Measurements from ENCODE around the gene PRR15L.
A peak's percentile ranks its signal among the peaks of the same experiment; 100 is the strongest.
"Not testable (repeated sequence)": the region's sequence is repeated elsewhere in the genome, so short reads cannot be mapped to it uniquely, and the experiment has no call there.

Gene PRR15L

DNA sequence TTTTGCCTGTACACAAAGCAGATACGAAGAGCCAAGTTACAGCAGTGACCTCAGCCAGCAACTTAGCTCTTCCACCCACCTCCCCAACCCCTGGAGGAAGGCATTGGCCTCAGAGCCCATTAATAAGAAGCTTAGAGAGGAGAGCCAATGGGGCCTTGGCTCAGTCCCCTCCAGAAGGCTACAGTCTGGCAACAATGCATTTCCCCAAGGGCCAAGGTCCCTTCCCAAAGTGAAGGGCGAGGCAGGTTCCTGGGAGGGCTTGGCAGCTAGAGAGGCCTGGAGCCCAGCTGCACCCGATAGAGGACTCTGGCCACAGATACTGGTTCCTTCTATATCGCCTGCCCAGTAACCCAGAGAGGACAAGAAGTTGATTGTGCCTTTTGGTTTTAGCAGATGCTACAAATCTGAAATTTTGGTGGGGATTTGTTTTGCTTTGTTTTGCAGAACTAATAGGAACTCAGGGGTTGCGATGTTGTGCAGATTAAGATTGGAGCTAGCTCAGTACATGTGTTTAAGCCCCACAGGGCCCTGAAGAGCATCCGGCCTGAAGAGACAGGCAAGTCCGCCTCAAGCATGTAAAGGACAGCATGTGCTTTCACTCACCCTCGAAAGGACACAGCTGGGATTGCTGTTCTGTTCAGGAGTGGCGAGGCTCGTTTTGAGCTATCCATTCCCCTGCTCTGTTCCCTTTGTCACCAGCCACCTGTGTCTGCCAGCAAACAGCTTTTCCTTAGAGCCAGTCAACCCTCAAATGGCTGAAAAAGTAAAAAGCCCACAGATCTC, 28.3 kb downstream of the PRR15L start:
- no peak for DNase-seq

DNA sequence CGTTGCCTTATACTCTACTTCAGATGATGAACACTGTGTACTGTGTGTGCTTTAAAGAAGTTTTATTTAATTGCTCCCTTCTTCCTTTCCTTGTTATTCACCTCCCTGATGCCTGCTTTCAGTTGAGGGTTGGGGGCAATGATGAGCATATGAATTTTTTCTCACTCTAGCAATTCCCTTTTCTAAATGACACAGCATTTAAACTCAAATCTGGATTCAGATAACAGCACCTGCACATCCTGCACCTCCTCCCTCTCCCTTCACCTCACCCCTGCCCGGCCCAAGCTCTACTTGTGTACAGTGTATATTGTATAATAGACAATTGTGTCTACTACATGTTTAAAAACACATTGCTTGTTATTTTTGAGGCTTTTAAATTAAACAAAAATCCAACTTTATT, 29.3 kb downstream of the PRR15L start:
- DNase-seq: no peak

DNA sequence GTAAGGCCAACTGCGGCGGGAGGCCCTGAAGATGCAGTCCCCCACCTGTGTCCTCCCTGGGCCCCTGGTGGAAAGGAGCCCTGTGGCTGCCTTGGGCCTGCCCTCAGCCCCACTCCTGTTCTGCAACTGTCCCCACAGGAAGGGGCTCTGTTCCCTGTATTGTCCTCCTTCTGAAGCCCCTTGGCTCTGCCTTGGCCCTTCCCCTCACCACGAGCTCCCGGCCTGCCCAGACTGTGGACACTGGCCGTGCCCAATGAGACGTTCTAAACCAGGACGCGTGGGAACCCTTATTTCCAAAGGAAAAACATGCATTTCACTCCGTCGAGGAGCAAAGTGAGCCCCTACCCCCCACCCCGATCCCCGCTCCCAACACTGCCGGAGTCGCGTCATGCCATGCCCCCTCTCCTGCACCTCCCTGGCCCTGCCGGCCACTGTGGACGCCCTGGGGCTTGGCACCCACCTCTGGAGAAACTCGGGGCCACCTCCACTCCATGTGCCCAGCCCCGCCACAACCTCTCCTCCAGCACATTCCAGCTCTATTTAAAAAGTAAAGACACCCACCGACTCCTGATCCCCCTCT, 29.8 kb downstream of the PRR15L start:
- DNase-seq: no peak

DNA sequence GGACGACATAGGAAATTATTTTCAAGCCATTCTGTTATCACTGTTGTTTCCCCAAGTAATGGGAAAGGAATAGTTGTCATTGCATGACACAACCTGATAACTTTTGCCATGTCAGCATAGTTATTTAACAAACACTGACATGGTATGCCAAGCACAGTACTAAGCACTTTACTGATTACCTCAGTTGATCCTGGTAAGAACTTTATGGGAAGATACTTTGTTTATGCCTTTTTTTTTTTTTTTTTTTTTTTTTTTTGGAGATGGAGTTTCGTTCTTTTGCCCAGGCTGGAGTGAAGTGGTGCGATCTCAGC, 32.0 kb downstream of the PRR15L start:
- no peak for DNase-seq

DNA sequence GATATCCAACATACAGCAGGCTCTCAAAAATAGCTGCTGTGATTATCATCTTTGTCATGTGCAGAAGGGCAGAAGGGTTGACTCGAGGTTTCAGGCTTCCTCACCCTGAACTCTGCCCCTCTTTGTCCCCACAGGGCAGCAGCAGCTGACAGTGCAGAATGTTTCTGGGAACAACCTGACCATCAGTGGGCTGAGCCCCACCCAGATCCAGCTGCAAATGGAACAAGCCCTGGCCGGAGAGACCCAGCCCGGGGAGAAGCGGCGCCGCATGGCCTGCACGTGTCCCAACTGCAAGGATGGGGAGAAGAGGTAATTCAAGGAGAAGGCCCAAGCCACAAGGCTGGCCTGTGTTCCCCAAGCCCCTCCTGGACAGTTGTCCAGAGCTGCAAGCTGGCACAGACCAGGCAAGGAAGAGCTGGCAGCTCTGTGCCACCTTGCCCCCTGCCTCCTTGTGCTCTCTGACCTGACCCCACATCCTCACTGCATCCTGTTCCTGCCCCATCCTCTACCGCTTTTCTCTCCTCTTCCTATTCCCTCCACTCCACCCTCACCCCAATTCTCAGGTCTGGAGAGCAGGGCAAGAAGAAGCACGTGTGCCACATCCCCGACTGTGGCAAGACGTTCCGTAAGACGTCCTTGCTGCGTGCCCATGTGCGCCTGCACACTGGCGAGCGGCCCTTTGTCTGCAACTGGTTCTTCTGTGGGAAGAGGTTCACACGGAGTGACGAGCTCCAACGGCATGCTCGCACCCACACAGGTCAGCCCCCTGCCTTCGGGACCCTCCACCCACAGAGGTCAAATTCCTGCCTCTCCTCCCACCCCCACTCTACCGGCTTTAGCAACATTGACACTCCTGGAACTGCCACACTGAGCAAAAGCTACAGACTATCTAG, 32.7 kb downstream of the PRR15L start:
- no peak for DNase-seq

DNA sequence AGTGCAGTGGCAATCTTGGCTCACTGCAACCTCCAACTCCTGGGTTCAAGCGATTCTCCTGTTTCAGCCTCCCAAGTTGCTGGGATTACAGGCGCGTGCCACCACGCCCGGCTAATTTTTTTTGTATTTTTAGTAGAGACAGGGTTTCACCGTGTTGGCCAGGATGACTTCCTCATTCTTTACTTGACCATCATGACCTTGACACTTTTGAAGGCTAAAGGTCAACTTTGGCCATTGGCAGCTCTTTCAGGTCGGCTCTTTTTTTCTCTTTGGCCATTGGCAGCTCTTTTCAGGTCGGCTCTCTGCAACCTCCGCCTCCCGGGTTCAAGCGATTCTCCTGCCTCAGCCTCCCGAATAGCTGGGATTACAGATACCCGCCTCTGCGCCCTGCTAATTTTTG, 37.8 kb downstream of the PRR15L start:
- not testable (repeated sequence) for DNase-seq

DNA sequence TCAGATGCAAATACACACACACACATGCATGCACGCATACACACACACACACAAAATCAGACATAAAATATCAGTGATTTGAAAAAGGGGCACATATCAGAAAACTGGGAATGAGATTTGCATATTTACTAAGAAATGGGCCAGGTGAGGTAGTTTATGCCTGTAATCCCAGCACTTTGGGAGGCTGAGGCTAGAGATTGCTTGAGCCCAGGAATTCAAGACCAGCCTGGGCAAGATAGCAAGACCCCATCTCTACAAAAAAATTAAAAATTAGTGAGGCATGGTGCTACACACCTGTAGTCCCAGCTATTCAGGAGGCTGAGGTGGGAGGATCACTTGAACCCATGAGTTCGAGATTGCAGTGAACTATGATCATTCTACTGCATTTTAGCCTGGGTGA, 38.7 kb downstream of the PRR15L start:
- no peak for DNase-seq

DNA sequence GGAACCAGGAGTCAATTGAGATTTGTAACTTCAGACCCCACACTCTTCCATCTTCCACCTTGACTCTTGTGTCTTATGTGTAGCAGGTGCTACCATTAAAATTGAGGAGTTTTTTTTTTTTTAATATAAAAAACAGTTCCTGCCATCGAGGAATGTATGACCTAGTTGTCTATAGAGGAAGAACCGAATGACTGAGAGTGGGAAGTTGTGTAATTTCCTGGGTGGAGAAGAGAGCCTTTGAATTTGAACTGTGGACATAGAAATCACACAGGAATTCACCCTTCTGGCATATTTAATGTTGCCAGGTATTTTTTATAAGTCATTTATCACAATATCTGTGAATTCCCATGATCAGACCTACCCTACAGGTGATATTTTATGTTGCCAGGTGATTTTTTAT, 39.7 kb downstream of the PRR15L start:
- DNase-seq: no peak

DNA sequence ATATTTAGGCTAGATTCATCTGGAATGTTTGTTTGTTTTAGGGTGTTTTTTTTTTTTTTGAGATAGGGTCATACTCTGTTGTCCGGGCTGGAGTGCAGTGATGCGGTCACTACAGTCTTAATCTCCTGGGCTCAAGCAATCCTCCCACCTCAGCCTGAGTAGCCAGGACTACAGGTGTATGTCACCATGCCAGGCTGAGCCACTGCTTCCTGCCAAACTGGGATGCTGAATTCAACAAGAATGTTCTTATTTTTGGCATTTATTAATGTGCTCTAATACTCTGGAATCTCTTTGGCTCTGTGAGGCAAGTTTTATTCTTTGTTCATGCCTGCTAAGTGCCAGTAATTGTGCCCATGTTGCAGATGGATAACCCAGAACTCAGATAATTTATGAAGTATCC, 40.1 kb downstream of the PRR15L start:
- no peak for DNase-seq

DNA sequence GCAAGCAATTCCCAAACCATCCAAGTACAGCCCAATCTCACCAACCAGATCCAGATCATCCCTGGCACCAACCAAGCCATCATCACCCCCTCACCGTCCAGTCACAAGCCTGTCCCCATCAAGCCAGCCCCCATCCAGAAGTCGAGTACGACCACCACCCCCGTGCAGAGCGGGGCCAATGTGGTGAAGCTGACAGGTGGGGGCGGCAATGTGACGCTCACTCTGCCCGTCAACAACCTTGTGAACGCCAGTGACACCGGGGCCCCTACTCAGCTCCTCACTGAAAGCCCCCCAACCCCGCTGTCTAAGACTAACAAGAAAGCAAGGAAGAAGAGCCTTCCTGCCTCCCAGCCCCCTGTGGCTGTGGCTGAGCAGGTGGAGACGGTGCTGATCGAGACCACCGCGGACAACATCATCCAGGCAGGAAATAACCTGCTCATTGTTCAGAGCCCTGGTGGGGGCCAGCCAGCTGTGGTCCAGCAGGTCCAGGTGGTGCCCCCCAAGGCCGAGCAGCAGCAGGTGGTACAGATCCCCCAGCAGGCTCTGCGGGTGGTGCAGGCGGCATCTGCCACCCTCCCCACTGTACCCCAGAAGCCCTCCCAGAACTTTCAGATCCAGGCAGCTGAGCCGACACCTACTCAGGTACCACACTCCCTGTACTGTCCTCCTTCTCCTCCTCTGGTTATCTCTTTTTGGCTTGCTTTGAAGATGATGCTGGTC, 41.0 kb downstream of the PRR15L start:
- no peak for DNase-seq

DNA sequence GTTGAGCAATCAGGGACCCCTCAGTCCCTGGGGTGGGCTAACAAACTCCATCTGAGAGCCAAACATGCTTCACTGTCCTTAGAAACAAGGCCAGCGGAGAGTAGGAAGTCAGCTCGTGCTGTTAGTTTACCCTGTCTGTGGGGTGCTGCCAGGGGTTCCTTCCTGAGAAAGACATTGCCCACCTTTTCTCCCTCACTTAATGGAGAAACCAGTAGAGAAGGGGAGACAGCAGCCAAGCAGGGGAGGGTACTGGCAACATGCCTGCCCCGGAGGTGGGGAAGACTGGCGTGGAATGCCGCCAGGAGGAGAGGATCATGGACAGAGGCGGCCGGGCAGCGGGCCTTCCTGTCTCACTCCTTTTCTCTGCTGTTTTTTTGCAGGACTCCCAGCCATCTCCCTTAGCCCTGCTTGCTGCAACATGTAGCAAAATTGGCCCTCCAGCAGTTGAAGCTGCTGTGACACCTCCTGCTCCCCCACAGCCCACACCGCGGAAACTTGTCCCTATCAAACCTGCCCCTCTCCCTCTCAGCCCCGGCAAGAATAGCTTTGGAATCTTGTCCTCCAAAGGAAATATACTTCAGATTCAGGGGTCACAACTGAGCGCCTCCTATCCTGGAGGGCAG, 41.8 kb downstream of the PRR15L start:
- DNase-seq: no peak

DNA sequence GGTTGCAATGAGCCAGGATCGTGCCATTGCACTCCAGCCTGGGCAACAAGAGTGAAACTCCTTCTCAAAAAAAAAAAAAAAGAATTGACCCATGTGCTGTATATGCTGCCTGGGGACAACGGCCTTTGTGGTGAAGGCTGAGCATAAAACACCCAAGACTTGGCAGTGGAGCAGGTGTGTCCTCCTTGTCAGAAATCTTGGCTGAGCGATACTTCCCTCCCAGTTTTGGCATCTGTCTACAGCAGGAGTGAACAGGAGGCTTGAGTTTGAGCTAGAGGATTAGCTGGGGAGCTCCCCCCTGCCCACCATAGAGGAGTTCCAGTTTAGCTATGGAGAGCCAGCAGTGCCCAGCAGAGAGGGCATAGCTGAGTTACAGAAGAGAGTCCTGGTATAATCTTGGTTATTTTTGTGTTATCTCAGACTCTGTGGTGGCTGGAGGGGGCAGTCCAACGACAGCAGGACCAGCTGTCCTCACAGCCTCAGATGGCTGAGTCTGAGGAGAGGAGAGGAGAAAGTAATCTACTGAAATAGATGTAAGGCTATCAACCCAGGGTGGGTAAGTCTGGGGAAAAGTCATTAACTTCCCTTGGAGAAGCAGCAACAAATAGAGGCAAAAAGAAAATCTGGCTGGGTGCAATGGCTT, 43.3 kb downstream of the PRR15L start:
- no peak for DNase-seq

DNA sequence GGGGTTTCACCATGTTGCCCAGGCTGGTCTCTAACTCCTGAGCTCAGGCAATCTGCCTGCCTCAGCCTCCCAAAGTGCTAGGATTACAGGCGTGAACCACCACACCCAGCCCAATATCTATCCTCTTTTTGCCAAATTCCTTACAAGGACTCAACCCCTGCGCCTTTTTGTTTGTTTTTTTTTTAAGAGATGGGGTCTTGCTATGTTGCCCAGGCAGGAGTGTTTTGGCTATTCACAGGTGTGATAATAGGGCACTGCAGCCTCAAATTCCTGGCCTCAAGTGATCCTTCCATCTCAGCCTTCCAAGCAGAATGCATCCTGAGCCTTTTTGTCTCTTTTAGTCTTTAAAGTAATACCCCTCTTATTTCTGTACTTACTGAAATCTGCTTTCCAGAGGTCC, 44.6 kb downstream of the PRR15L start:
- DNase-seq: no peak

DNA sequence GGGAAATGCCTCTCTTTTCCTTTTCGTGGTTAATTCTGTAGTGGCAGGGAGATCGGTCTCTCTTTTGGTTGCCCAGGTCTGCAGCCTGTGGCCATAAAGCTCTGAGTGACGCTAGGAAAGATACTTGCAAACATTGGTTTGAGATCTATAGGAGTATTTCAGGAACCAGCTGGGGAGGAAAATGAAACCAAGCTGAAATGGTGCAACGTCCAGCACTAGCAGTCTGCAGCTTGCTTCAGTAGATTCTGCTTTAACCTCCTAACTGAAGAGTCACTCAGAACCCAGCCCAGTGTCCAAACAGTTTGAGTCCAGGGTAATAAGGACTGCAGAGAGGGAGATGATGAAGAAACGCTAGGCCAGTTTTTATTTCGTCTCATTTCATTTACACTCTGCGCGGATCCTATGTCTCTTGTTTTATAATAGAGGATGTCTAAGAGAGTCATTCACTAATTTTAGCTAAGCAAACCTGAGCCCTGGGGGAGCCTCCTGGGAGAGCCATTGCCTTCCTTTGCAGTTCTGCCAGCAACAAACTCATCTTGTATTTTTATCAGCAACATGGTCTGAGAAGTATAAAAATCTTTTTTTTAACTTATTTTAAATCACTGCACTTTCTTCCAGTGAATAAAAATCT, 49.6 kb downstream of the PRR15L start:
- no peak for DNase-seq

DNA sequence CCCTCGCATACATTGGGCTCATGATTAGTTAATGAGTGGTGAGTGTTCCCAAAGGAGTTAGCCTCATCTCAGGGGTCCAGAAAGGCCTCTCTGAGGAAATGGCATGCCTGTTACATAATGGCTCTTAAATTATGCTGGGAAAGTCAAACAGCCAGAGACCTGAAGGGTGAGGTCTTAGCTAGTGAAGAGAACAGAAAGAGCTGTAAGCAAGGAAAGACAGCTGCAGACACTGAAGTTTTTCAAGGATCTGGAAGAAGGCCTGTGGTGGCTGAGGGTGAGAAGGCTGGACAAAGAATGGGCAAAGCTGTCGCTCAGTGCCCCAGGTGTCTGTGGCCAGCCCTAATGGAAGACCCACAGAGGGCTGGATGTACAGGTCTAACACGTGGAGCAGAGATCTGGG, 51.2 kb downstream of the PRR15L start:
- no peak for DNase-seq

DNA sequence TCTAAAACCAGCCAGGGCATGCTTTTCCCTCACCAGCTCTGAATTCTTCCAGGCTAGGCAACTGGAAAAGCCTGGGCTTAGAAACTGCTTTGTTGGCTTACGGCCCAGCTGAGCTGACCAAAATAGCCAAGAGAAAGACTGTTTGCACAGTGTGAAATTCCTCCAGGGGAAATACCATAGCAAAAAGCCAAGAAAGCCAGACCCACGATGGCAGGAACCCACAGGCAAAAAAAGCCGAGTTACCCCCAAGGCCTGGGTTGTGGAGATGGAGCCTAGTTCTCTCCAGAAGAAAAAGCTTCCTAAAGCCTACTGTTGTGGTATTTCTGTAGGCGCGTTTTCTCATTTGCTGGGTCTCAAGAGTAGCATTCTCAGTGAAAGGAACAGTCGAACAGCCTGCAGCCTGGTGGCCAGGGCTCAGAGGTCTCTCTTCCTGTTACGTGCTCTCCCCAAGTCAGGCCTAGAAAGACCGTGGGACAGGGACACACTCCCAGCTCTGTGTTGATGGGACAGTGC, 52.4 kb downstream of the PRR15L start:
- DNase-seq: peak; percentile 75

DNA sequence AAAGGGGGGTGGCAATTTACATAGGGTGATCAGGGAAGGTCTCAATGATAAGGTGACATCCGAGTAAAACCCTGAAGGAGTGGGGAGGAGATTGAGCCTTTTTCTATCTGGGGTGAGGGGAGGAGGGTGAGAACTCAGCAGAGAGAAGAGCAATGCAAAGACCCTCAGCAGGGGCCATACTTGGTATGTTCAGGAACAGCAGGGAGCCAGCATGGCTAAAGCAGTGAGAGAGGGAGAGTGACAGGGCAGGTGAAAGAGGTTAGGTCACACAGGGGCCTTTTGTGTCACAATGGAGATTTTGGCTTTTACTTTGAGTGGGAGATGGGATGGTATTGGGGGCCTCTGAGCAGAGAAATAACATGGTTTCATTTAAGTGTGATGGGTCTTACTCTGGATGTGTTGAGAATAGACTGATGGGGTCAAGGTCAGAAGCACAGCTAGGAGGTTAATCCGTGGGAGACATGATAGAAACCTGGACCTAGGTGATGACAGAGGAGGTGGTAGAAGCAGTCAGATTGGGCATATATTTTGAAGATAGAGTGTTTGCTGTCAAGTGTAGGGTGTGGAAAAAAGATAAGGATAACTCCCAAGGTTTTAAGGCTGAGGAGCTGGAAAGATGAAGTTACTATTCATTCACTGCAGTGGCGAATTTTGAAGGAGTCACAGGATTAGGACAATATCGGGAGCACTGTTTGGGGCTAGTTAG, 55.5 kb downstream of the PRR15L start:
- no peak for DNase-seq

Measured in fibroblast of skin of right biceps (primary cell).